Subcutaneous adipose tissue (tissue), 4 donors: ENCODE measurements around the gene TAF15. TPM values are rescaled to one million over a fixed set of nuclear protein-coding genes. Genes with fewer than 3 reads are reported as not detected.

Source experiments
- total RNA-seq, 4 donors: library from RNA; depleted of rRNA; stranded (reverse); fragments of >200 nt; gene quantifications; one replicate each; pipeline ENCODE4 v1.1.0, GENCODE V29; 2016
- TF ChIP-seq, protein P1 (sequence below): fragments of 450-650 bp; IDR thresholded peaks from one replicate; pipeline ENCODE4 v1.5.1; 2016; ENCODE audit warnings: low read depth, mild to moderate bottlenecking, control low read depth, antibody characterized with exemption, moderate library complexity

Gene TAF15
- total RNA-seq, 4 donors from 2014 or later: 69.1 to 106 (median 78.7) TPM

DNA sequence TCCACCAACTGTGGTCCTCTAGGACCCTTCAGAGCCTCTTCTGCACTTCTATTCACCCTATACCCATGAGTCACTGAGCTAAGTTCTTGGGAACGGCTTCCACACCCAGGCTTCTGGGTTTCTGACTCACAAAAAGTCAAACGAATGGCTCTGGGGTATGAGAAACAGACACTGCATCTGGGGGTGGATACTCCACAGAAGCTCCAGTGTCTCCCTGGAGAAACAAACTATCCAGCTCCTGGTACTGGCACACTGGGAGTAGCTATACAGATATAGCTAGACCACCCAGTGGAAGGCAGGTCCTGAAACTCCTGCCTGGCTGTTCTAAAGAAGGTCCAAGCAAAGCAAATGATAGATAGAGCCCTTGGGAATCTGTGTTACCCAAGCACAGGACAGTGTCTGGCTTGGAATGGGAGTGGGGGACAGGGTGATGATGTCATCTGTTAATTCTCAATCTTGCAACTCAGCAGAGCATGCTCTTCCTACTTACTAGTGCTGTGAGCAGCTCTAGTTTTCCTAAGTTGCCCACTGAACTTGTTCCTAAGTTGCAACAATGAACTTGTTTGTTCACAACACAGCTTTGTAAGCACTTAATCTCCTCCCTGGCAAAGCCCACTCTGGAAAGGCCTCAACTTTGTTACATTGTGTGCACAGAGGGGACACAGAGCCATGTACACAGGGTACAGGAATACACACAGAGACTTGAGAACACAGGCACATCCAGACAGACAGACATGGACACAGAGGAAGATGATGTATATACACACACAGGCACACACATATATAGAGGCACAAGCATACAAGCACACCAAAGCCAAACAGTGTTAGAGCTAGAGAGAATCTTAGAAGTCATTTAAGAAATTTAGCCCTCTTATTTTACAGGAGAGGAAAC, 20.6 kb upstream of the TAF15 start:
- TF ChIP-seq, protein P1, sequence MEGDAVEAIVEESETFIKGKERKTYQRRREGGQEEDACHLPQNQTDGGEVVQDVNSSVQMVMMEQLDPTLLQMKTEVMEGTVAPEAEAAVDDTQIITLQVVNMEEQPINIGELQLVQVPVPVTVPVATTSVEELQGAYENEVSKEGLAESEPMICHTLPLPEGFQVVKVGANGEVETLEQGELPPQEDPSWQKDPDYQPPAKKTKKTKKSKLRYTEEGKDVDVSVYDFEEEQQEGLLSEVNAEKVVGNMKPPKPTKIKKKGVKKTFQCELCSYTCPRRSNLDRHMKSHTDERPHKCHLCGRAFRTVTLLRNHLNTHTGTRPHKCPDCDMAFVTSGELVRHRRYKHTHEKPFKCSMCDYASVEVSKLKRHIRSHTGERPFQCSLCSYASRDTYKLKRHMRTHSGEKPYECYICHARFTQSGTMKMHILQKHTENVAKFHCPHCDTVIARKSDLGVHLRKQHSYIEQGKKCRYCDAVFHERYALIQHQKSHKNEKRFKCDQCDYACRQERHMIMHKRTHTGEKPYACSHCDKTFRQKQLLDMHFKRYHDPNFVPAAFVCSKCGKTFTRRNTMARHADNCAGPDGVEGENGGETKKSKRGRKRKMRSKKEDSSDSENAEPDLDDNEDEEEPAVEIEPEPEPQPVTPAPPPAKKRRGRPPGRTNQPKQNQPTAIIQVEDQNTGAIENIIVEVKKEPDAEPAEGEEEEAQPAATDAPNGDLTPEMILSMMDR: no peak

DNA sequence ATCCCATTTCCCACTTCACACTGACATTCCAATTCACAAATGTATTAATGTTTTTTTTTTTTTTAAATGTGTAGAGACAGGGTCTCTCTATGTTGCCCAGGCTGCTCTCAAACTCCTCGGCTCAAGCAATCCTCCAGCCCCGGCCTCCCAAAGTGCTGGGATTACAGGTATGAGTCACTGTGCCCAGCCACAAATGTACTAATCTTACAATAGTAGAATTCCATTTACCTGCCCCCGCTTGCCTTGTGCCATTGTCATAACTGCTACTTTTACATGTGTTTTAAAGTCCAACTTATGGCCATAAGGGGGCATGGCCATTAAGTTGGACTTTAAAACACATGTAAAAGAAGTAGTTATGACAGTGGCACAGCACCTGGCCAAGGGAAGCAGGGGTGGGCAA, 18.4 kb upstream of the TAF15 start:
- TF ChIP-seq, protein P1: no peak

DNA sequence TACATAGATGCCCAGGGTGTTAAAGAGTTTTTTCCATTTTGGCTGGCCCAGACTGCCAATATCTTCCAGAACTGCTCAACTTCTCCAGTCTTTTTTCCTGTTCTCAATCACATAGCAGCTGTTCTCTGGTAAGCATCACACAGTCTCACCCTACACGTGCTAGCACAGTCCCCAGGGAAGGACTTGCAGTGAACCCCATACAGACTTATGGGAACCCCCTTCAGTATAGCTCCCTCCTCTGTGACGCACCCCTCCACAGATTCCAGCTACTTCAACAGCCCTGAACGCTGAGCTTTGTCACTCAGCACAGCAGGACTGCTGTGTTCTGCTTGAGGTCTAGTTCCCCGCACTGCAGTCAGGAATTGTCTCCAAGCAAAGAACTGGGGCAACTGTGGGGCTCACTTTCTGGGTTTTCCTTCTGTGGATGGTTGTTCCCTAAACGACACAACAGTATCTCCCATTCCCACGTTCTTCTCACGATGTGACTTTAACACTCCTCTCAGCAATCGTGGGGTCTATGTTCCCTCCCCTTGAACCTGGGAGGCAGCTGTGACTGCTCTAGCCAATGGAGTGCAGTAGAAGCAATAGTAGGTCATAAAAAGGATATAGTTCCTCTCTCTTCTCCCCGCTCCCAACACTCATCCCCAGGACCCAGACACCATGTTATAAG, 17.5 kb upstream of the TAF15 start:
- TF ChIP-seq, protein P1: no peak

DNA sequence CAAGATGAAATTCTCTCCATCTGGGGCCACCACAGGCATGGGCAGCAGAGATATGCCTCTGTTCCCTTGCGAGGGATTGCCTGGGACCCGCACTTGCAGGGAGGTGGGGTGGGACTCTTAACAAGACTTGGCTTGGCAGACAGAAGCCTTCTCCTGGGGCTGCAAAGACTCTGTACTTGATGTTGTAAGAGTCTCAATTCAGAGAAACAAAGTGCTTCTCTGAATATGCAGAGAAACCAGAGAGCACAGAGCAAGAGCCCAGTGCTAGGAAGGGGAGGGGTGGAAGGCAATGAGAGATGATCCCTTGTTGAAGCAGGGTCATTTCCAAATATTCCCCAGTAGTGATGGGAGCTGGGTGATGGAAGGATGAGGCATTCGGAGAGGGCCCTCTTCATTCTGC, 16.0 kb upstream of the TAF15 start:
- TF ChIP-seq, protein P1: no peak

DNA sequence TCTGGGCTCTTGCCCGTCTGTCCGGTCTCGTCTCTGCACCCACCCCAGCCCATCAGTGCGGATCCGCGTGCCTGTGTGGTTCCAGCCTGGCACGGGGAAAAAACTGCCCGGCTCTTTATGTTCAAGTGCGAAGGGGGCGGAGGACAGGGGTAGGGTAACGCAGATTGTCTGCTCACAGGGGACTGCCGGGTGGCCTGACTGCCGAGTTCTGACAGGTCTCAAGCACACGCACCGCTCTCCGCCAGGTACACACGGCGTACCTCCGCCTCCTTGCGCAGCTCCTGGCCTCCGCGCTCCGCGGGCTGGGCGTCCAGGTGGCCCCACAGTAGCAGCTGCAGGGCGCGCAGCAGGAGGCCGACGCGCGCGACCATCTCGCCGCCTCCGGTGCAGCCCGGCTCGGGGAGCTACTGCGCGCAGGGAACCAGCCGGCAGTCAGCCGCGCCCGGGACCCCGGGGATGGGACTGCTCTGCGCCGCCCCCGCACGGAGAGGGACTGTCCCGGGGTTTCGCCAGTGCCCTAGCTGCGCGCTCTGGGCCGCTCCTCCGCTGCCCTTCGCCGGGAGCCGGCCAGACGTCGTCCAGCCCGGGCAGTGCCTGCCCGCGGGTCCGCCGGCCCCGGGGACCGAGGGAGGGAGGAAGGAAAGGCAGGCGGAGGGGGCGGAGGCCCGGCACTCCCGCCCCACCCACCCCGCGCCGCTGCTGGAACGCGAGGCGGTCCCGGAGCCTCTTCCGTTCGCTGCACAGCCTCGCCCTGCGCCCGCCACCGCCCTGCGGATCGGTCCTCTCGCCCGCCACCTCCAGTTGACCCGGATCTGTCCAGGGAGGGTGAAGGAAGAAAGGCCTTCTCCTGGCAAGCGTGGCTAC, 14.0 kb upstream of the TAF15 start, which contains the start of gene MMP28:
MMP28 (minus strand) TSS at position 635 of the 864 bp plus-strand sequence; CDS start at position 371, 264 bp downstream.
- TF ChIP-seq, protein P1: no peak

DNA sequence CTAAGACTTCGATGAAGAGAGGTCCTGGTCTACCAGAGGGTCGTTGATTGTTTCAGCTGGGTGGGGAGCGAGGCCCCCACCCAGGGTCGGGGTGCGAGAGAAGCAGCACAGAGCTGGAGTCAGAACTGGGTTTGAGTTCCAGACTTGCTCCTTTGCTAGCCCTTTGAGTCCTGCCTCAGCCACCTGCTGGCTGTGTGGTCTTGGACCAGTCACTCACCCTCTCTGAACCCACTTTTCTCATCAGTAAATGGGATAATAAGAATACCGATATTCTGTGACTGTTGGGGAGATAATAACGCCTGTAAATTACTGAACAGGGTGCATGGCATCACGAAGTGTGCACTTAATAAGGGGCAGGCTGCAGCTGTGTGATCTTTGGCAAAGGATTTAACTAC, 13.4 kb upstream of the TAF15 start:
- TF ChIP-seq, protein P1: no peak

DNA sequence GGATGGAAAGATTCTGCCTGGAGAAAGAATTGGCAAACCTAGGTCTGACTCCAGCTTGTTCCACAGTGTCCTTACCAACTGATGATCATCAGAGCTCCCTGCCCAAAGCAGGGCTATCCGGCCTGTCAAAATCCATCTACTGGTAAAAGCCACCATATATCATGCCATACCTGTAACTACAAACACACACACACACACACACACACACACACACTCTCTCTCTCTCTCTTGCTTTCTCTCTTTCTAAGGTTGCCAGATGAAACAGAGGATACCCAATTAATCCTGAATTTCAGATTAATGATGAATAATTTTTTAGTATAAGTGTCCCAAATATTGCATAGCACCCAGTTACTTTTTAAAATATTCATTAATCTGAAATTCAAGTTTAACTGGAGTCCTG, 12.3 kb upstream of the TAF15 start:
- TF ChIP-seq, protein P1: no peak
